Glomerular visceral epithelial cell (primary cell): ENCODE data around the gene ELANE.
"Not testable (repeated sequence)": the region's sequence is repeated elsewhere in the genome, so short reads cannot be mapped to it uniquely, and the experiment has no call there.

ENCODE experiments used
- DNase-seq: peaks from one replicate; pipeline ENCODE4 v3.0.0-alpha.2; 2016; ENCODE audit errors: extremely low spot score

ELANE gene

GRCh38 chr19:842802-843179, 9.3 kb upstream of the ELANE start:
- DNase-seq, result not testable (repeated sequence)

- no peak for DNase-seq
These were observed 8.8 kb upstream of the ELANE start for GRCh38 chr19:843180-843835.

GRCh38 chr19:843836-844545, 8.1 kb upstream of the ELANE start:
- no peak for DNase-seq

- DNase-seq, result no peak
These were observed 7.5 kb upstream of the ELANE start for GRCh38 chr19:844546-844971.

- DNase-seq, result no peak
These were observed 6.2 kb upstream of the ELANE start for GRCh38 chr19:845707-846521.

- no peak for DNase-seq
These were observed 3.6 kb upstream of the ELANE start for GRCh38 chr19:848386-848921.

- DNase-seq, result not testable (repeated sequence)
These were observed 2.9 kb upstream of the ELANE start for GRCh38 chr19:849195-849594.

GRCh38 chr19:850221-850978, 1.7 kb upstream of the ELANE start:
- peak; percentile 66 for DNase-seq

GRCh38 chr19:850979-851335, 1.1 kb upstream of the ELANE start:
- no peak for DNase-seq

GRCh38 chr19:853014-853585, 997 bp downstream of the ELANE start:
- DNase-seq, result no peak

GRCh38 chr19:853614-854220, 1.6 kb downstream of the ELANE start:
- not testable (repeated sequence) for DNase-seq

GRCh38 chr19:854549-854948, 2.4 kb downstream of the ELANE start:
- DNase-seq, result no peak

- DNase-seq, result no peak
These were observed 3.0 kb downstream of the ELANE start for GRCh38 chr19:855142-855541.

- DNase-seq, result no peak
These were observed 3.5 kb downstream of the ELANE start for GRCh38 chr19:855566-856120.

GRCh38 chr19:858284-858683, 6.2 kb downstream of the ELANE start:
- no peak for DNase-seq

GRCh38 chr19:858868-859843, 7.1 kb downstream of the ELANE start, which contains the start of gene CFD:
Gene CFD, plus strand, starts transcription at chr19:859664. Its CDS starts 26 bp downstream, at chr19:859690.
- no peak for DNase-seq

GRCh38 chr19:861141-861755, 9.1 kb downstream of the ELANE start:
- DNase-seq, result no peak

GRCh38 chr19:861756-862580, 9.9 kb downstream of the ELANE start:
- peak; percentile 54 for DNase-seq
